Sigmoid colon (tissue), 7 donors: Measurements from ENCODE around the gene OR8B8. TPM values are rescaled to one million over a fixed set of nuclear protein-coding genes. Genes with fewer than 3 reads are reported as not detected.

ENCODE experiments used
- DNase-seq: peaks from one replicate; pipeline ENCODE4 v3.0.0-alpha.2; 2019
- H3K27ac ChIP-seq, 4 donors: fragments of 200-600 bp; sonication (generic); one replicate each; pipeline ENCODE4 v1.5.1; 2016 to 2019; ENCODE audit warnings: mild to moderate bottlenecking in 1 of 4
- H3K27me3 ChIP-seq, 3 donors: fragments of 200-600 bp; sonication (generic); one replicate each; pipeline ENCODE4 v1.5.1; 2019; ENCODE audit warnings: mild to moderate bottlenecking in 1 of 3
- H3K36me3 ChIP-seq, 4 donors: fragments of 200-600 bp; sonication (generic); one replicate each; pipeline ENCODE4 v1.5.1; 2016 to 2019
- H3K4me1 ChIP-seq, 4 donors: fragments of 200-600 bp; sonication (generic); one replicate each; pipeline ENCODE4 v1.5.1; 2017 to 2019
- H3K4me3 ChIP-seq, 4 donors: fragments of 200-600 bp; sonication (generic); one replicate each; pipeline ENCODE4 v1.5.1; 2017 to 2019; ENCODE audit warnings: mild to moderate bottlenecking in 2 of 4, moderate library complexity in 1 of 4
- H3K9me3 ChIP-seq, 4 donors: fragments of 200-600 bp in 3 of 4; sonication (generic) in 3 of 4; one replicate each; pipeline versions ENCODE4 v1.5.1 to v1.6.1; 2013 to 2019
- CTCF ChIP-seq, 4 experiments: fragments of 450-650 bp in 3 of 4; fragments of 200-600 bp in 1 of 4; IDR thresholded peaks; one replicate each; pipeline ENCODE4 v1.5.1; 2016 to 2019; ENCODE audit warnings: antibody characterized with exemption in 4 of 4, mild to moderate bottlenecking in 3 of 4, moderate library complexity in 2 of 4
- EP300 ChIP-seq, 4 donors: sonication (generic); formaldehyde crosslinking; IDR thresholded peaks; one replicate each; pipeline ENCODE4 v1.6.1; 2017; ENCODE audit warnings: antibody characterized with exemption in 4 of 4
- POLR2A ChIP-seq, 2 donors: fragments of 450-650 bp; IDR thresholded peaks; one replicate each; pipeline ENCODE4 v1.6.1; 2016; ENCODE audit warnings: antibody characterized with exemption in 2 of 2, mild to moderate bottlenecking in 2 of 2, moderate library complexity in 2 of 2
- POLR2AphosphoS5 ChIP-seq, 4 donors: sonication (generic); formaldehyde crosslinking; IDR thresholded peaks; one replicate each; pipeline ENCODE4 v1.6.1; 2017; ENCODE audit warnings: antibody characterized with exemption in 4 of 4
- WGBS, 2 donors: extraction: QIAGEN DNeasy Blood & Tissue Kit; methylation state at CpG; one replicate each; pipeline ENCODE4 v1.1.7; 2013; 5-methylcytosine and 5-hydroxymethylcytosine counted together
- intact Hi-C: fragments of 100-400 bp; cut with DNase I; formaldehyde crosslinking; loops from one replicate; pipeline ENCODE4 v1.15.1; 2023
- polyA plus RNA-seq, 3 donors: library from polyadenylated mRNA; stranded (reverse); fragments of 200-250 nt; gene quantifications; one replicate each; pipeline ENCODE4 v1.2.3, GENCODE V29; 2013
- total RNA-seq, 4 donors: library from RNA; depleted of rRNA; stranded (reverse); fragments of >200 nt; gene quantifications; one replicate each; pipeline ENCODE4 v1.1.0, GENCODE V29; 2016
- donor health status: healthy with polysubstance abuse.
- donor health status: Bipolar disorder and iron deficiency.
- donor health status: healthy.

Gene OR8B8
- total and polyA plus RNA-seq, 7 donors = not detected

GRCh38 chr11:124473476-124473875, 28.0 kb upstream of the OR8B8 start:
- Histone ChIP-seq H3K27me3 (no peaks in the 10 kb centered on the region), H3K4me3 (no peak overlapping the region), H3K4me1 (no peaks in the 10 kb centered on the region), H3K27ac (no peak overlapping the region), H3K36me3 (no peaks in the 10 kb centered on the region), H3K9me3 (no peaks in the 10 kb centered on the region)
- intact Hi-C loops = no loop called here
- WGBS, 2 donors = 54 to 64% methylated on average over 1 of the region's 1 CpG
- no peak for DNase-seq
- TF ChIP-seq EP300 (IDR thresholded peaks at IDR 0.05) (no peak), CTCF (IDR thresholded peaks at IDR 0.05) (no peak), POLR2A (IDR thresholded peaks at IDR 0.05) (no peak), POLR2AphosphoS5 (IDR thresholded peaks at IDR 0.05) (no peak)

GRCh38 chr11:124470561-124471227, 25.2 kb upstream of the OR8B8 start:
- H3K9me3 ChIP-seq = no peaks in the 10 kb centered on the region

GRCh38 chr11:124467381-124467927, 22.0 kb upstream of the OR8B8 start:
- 72 to 84% methylated on average over 8 of the region's 8 CpGs for WGBS, 2 donors
- DNase-seq = no peak
- H3K27me3 ChIP-seq = no peaks in the 10 kb centered on the region
- H3K27ac ChIP-seq = no peak overlapping the region
- intact Hi-C loops = no loop called here
- TF ChIP-seq CTCF (IDR thresholded peaks at IDR 0.05) = no peak
- TF ChIP-seq POLR2A (IDR thresholded peaks at IDR 0.05) = no peak
- TF ChIP-seq EP300 (IDR thresholded peaks at IDR 0.05) = no peak
- TF ChIP-seq POLR2AphosphoS5 (IDR thresholded peaks at IDR 0.05) = no peak
- no peak overlapping the region for H3K4me3 ChIP-seq
- no peaks in the 10 kb centered on the region for H3K9me3 ChIP-seq
- H3K36me3 ChIP-seq = no peaks in the 10 kb centered on the region
- H3K4me1 ChIP-seq = no peaks in the 10 kb centered on the region

More at GRCh38 chr11:124470561-124471227, 25.2 kb upstream of the OR8B8 start:
- Histone ChIP-seq H3K4me1 (no peaks in the 10 kb centered on the region), H3K27me3 (no peaks in the 10 kb centered on the region), H3K4me3 (no peak overlapping the region), H3K27ac (no peak overlapping the region), H3K36me3 (no peaks in the 10 kb centered on the region)
- 74 to 81% methylated on average over 11 of the region's 11 CpGs for WGBS, 2 donors
- no peak for TF ChIP-seq POLR2A (IDR thresholded peaks at IDR 0.05)
- no peak for TF ChIP-seq EP300 (IDR thresholded peaks at IDR 0.05)
- TF ChIP-seq CTCF (IDR thresholded peaks at IDR 0.05) = no peak
- TF ChIP-seq POLR2AphosphoS5 (IDR thresholded peaks at IDR 0.05) = no peak
- intact Hi-C loops = no loop called here
- DNase-seq = no peak

GRCh38 chr11:124465368-124465767, 19.9 kb upstream of the OR8B8 start:
- H3K27me3 ChIP-seq = no peaks in the 10 kb centered on the region
- no peak for DNase-seq
- H3K36me3 ChIP-seq = no peaks in the 10 kb centered on the region
- intact Hi-C loops = no loop called here
- no peaks in the 10 kb centered on the region for H3K9me3 ChIP-seq
- no peak for TF ChIP-seq POLR2AphosphoS5 (IDR thresholded peaks at IDR 0.05)
- no peak overlapping the region for H3K4me3 ChIP-seq
- 83% methylated on average over 4 of the region's 4 CpGs for WGBS, 2 donors
- H3K27ac ChIP-seq = no peak overlapping the region
- no peaks in the 10 kb centered on the region for H3K4me1 ChIP-seq

- no peaks in the 10 kb centered on the region for H3K36me3 ChIP-seq
- H3K4me1 ChIP-seq = no peaks in the 10 kb centered on the region
- TF ChIP-seq POLR2AphosphoS5 (IDR thresholded peaks at IDR 0.05) = no peak
- no peak for TF ChIP-seq POLR2A (IDR thresholded peaks at IDR 0.05)
- TF ChIP-seq CTCF (IDR thresholded peaks at IDR 0.05) = no peak
- no peak for TF ChIP-seq EP300 (IDR thresholded peaks at IDR 0.05)
- no peaks in the 10 kb centered on the region for H3K27me3 ChIP-seq
- H3K4me3 ChIP-seq = no peak overlapping the region
- no peaks in the 10 kb centered on the region for H3K9me3 ChIP-seq
- WGBS, 2 donors = 74 to 81% methylated on average over 5 of the region's 5 CpGs
- intact Hi-C loops = no loop called here
- DNase-seq = no peak
- no peak overlapping the region for H3K27ac ChIP-seq
Measured at GRCh38 chr11:124463990-124464389, 18.5 kb upstream of the OR8B8 start.
